ENCODE results near the gene SLC19A3.
"Not testable (repeated sequence)": the region's sequence is repeated elsewhere in the genome, so short reads cannot be mapped to it uniquely, and the experiment has no call there.

SLC19A3 gene

GRCh38 chr2:227761740-227762476 lies 44.1 kb upstream of the SLC19A3 start:
- Histone ChIP-seq H3F3A (ENCODE audit: insufficient read depth, low read length) (no peaks in the 10 kb centered on the region), H3K36me3 (ENCODE audit: insufficient read depth, low read length) (no peaks in the 10 kb centered on the region), H3K79me2 (ENCODE audit: insufficient read depth, low read length) (no peaks in the 10 kb centered on the region), H3K9ac (ENCODE audit: low read length) (no peak overlapping the region), H2AFZ (ENCODE audit: low read length) (no peak overlapping the region), H3K27ac (ENCODE audit: low read depth, low read length, poor library complexity, severe bottlenecking) (no peak overlapping the region), H3K4me1 (ENCODE audit: insufficient read depth, low read length, severe bottlenecking) (no peaks in the 10 kb centered on the region), H3K4me3 (ENCODE audit: low read depth, low read length, poor library complexity, severe bottlenecking) (no peak overlapping the region), H3K9me2 (ENCODE audit: low read depth, low read length) (no peaks in the 10 kb centered on the region), H3K4me2 (ENCODE audit: low read length) (no peak overlapping the region), H3K27me3 (ENCODE audit: insufficient read depth, low read length) (peaks cover 3% of the 10 kb centered on the region; the same call in 1 of the 2 replicates), H3K9me3 (ENCODE audit: low read length) (no peaks in the 10 kb centered on the region), H4K20me1 (ENCODE audit: insufficient read depth, low read length) (no peaks in the 10 kb centered on the region)
- TF ChIP-seq, protein P1, sequence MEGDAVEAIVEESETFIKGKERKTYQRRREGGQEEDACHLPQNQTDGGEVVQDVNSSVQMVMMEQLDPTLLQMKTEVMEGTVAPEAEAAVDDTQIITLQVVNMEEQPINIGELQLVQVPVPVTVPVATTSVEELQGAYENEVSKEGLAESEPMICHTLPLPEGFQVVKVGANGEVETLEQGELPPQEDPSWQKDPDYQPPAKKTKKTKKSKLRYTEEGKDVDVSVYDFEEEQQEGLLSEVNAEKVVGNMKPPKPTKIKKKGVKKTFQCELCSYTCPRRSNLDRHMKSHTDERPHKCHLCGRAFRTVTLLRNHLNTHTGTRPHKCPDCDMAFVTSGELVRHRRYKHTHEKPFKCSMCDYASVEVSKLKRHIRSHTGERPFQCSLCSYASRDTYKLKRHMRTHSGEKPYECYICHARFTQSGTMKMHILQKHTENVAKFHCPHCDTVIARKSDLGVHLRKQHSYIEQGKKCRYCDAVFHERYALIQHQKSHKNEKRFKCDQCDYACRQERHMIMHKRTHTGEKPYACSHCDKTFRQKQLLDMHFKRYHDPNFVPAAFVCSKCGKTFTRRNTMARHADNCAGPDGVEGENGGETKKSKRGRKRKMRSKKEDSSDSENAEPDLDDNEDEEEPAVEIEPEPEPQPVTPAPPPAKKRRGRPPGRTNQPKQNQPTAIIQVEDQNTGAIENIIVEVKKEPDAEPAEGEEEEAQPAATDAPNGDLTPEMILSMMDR (IDR thresholded peaks at IDR 0.05; ENCODE audit: low read length), result no peak
- no peak for TF ChIP-seq EZH2 (IDR thresholded peaks at IDR 0.05; ENCODE audit: borderline replicate concordance, low read length)

GRCh38 chr2:227759411-227760118 lies 41.7 kb upstream of the SLC19A3 start:
- Histone ChIP-seq H2AFZ (ENCODE audit: low read length) (no peak overlapping the region), H3F3A (ENCODE audit: insufficient read depth, low read length) (no peaks in the 10 kb centered on the region), H3K4me2 (ENCODE audit: low read length) (no peak overlapping the region)

DNA sequence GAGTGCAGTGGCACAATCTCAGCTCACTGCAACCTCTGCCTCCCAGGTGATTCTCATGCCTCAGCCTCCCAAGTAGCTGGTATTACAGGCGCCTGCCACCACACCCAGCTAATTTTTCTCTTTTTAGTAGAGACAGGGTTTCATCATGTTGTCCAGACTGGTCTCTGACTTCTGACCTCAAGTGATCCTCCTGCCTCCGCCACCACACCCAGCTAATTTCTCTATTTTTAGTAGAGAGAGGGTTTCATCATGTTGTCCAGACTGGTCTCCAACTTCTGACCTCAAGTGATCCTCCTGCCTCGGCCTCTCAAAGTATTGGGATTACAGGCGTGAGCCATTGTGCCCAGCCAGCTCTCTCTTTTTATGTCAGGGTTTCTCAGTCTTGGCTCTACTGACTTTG lies 38.4 kb upstream of the SLC19A3 start:
- H3K36me3 ChIP-seq (ENCODE audit: insufficient read depth, low read length); H4K20me1 ChIP-seq (ENCODE audit: insufficient read depth, low read length); H3K9me2 ChIP-seq (ENCODE audit: low read depth, low read length); H3F3A ChIP-seq (ENCODE audit: insufficient read depth, low read length); H3K27me3 ChIP-seq (ENCODE audit: insufficient read depth, low read length); H3K79me2 ChIP-seq (ENCODE audit: insufficient read depth, low read length); H3K4me3 ChIP-seq (ENCODE audit: low read depth, low read length, poor library complexity, severe bottlenecking); H3K4me1 ChIP-seq (ENCODE audit: insufficient read depth, low read length, severe bottlenecking); H3K9me3 ChIP-seq (ENCODE audit: low read length); H2AFZ ChIP-seq (ENCODE audit: low read length); H3K4me2 ChIP-seq (ENCODE audit: low read length); H3K27ac ChIP-seq (ENCODE audit: low read depth, low read length, poor library complexity, severe bottlenecking); H3K9ac ChIP-seq (ENCODE audit: low read length): not testable (repeated sequence)

More at GRCh38 chr2:227759411-227760118, 41.7 kb upstream of the SLC19A3 start:
- Histone ChIP-seq H3K9me2 (ENCODE audit: low read depth, low read length) (no peaks in the 10 kb centered on the region), H3K27ac (ENCODE audit: low read depth, low read length, poor library complexity, severe bottlenecking) (no peak overlapping the region), H3K4me3 (ENCODE audit: low read depth, low read length, poor library complexity, severe bottlenecking) (no peak overlapping the region), H3K79me2 (ENCODE audit: insufficient read depth, low read length) (no peaks in the 10 kb centered on the region), H4K20me1 (ENCODE audit: insufficient read depth, low read length) (no peaks in the 10 kb centered on the region), H3K36me3 (ENCODE audit: insufficient read depth, low read length) (no peaks in the 10 kb centered on the region), H3K9me3 (ENCODE audit: low read length) (no peaks in the 10 kb centered on the region), H3K27me3 (ENCODE audit: insufficient read depth, low read length) (no peaks in the 10 kb centered on the region), H3K9ac (ENCODE audit: low read length) (no peak overlapping the region), H3K4me1 (ENCODE audit: insufficient read depth, low read length, severe bottlenecking) (no peaks in the 10 kb centered on the region)
- TF ChIP-seq EZH2 (IDR thresholded peaks at IDR 0.05; ENCODE audit: borderline replicate concordance, low read length), result no peak
- TF ChIP-seq, protein P1 (IDR thresholded peaks at IDR 0.05; ENCODE audit: low read length), result no peak

Measured in OCI-LY1 (cell line).